ENCODE measurements around the gene LRRC14B. TPM values are rescaled to one million over a fixed set of nuclear protein-coding genes. Genes with fewer than 3 reads are reported as not detected.

LRRC14B gene
- total RNA-seq, 1 experiment from 2014 or later = not detected

DNA sequence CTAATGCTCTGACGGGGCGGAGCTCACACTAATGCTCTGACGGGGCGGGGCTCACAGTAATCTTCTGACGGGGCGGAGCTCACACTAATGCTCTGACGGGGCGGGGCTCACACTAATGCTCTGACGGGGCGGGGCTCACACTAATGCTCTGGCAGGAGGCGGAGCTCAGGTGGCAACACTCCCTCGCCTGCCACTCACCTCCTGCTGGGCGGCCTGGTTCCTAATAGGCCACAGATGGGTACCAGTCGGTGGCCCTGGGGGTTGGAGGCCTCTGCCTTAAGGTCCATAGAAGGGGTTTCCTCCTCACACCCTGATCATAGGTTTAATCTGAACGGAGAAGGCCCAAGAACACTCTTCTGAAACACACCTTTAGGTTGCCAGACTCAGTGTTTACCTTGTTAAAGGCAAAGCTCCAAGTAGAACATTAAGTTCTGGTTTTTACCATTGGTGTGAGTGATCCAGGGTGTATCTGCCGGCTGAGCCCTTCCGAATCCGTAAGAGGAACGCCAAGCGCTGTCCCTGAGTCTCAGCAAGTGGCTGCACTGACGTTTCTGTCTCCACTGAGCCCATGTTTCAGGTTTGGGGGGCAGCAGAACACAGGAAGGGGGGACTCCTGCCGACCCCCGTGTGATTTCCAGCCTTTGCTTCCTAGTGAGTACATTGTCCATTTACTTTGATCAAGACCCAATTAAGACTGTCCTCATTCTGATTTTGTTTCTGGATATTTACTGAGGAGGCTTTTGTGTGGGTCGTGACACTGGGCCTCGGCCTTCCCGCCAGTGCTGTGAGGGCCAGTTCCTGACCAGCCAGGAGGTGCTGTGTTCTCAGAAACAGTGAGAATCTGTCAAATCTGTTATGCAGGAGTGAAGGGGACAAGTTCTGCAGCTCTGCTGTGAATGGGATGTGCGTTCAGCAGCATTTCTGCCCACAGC is 24.6 kb upstream of the LRRC14B start:
- H3K36me3 ChIP-seq = no peaks in the 10 kb centered on the region
- no peak for DNase-seq
- no peak overlapping the region for H3K4me3 ChIP-seq
- peaks cover 10% of the 10 kb centered on the region for H3K4me1 ChIP-seq
- no peaks in the 10 kb centered on the region for H3K9me3 ChIP-seq (replicated peaks)
- H3K27ac ChIP-seq = no peak overlapping the region
- H3K27me3 ChIP-seq = no peaks in the 10 kb centered on the region

DNA sequence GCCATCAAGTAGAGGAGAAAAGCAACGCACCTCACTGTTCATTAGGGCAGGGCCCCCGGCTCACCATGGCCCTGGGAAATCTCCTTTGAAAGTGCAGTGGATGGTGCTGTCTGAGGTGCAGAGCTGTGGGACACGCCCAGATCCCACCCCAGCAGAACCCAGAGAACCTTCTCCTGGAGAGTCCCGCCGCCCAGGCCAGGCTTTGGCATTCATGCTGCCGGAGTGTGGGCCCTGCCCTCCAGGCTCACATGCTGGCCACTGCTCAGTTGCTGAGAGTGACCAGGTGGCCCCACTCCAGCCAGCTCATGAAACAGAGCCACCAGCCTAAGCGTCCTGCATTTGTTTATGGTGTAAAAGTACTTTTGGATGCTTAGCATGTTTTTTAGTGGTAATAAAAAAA is 23.8 kb upstream of the LRRC14B start:
- H3K4me3 ChIP-seq = no peak overlapping the region
- no peaks in the 10 kb centered on the region for H3K9me3 ChIP-seq (replicated peaks)
- H3K27me3 ChIP-seq = no peaks in the 10 kb centered on the region
- no peak overlapping the region for H3K27ac ChIP-seq
- H3K4me1 ChIP-seq = peaks cover 2% of the 10 kb centered on the region; the same call in 1 of the 2 replicates
- DNase-seq = no peak
- H3K36me3 ChIP-seq = no peaks in the 10 kb centered on the region

DNA sequence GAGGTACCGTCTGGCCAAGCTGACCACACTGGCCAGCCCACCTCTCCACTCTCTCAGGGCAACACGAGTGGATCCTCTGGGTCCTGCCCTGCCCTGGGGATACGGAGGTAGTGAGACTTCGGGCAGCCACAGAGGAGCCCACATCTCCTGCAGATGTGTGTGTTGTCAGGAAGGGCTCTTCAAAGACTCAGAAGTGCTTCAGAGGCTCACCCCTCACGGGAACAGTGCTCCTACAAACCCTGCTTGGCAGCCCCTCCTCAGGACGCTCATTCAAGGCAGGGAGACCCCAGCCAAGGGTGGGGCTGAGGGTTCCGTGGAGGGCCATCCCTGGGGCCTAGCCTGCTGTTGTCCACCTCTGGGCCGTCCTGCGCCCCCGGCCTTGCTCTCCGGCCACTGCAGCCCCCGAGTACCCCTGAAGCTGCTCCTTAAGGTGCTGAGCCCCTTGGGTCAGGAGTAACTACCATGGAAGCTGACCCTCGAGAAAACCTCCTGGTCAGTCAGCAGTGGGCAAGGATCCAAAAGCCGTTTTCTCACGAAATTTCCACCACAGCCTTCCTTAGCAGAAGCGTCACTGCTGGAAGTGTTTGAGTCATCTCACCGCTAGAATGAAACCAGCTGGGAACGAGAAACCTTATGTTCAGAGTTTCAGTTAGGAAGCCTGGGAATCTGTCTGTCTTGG is 23.2 kb upstream of the LRRC14B start:
- Histone ChIP-seq H3K4me3 (no peak overlapping the region), H3K27ac (no peak overlapping the region), H3K27me3 (no peaks in the 10 kb centered on the region), H3K9me3 (replicated peaks) (no peaks in the 10 kb centered on the region), H3K4me1 (0 out of 2 replicates have a peak, but pooled peaks cover 2% of the 10 kb centered on the region), H3K36me3 (no peaks in the 10 kb centered on the region)
- no peak for DNase-seq

DNA sequence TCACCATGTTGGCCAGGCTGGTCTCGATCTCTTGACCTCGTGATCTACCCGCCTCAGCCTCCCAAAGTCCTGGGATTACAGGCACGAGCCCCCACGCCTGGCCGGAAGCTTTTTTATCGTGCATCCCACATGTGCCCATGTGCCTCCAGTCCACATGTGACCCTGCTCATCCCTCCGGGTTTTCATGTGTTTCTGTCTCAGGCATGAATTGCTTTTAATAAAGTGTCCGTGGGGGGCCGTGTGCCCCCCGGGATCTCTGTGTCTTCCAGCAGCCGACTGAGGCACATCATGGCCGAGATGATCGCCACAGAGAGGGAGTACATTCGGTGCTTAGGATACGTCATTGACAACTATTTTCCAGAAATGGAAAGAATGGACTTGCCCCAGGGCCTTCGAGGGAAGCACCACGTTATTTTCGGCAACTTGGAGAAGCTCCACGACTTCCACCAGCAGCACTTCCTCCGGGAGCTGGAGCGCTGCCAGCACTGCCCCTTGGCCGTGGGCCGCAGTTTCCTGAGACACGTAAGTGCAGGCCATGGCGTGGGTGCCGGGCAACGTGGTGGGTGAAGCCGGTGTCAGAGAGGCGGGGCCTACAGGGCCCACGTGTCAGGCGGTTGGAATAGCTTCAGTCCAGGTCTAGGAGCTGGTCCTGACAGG is 22.1 kb upstream of the LRRC14B start:
- no peak overlapping the region for H3K4me3 ChIP-seq
- no peaks in the 10 kb centered on the region for H3K27me3 ChIP-seq
- H3K27ac ChIP-seq = no peak overlapping the region
- H3K36me3 ChIP-seq = no peaks in the 10 kb centered on the region
- H3K4me1 ChIP-seq = 0 out of 2 replicates have a peak, but pooled peaks cover 2% of the 10 kb centered on the region
- no peak for DNase-seq
- H3K9me3 ChIP-seq (replicated peaks) = no peaks in the 10 kb centered on the region

DNA sequence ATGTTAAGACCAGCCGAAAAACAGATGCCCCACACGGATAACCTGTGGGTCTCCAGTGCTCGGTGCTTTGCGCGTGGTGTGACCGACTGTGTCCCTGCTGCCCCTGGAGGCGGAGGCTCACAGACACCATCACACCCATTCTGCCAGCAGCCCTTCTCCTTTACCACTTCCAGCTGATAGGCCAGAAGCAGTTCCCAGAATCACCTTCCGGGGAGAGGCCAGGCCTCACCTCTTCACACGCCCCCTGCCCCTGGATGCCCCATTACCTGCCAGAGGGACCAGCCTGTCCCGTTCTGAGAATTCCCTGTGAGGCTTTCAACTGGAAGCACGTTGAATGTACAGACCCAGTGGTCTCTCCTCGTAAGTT is 21.6 kb upstream of the LRRC14B start:
- H3K9me3 ChIP-seq (replicated peaks) = no peaks in the 10 kb centered on the region
- no peak for DNase-seq
- H3K27ac ChIP-seq = no peak overlapping the region
- no peaks in the 10 kb centered on the region for H3K27me3 ChIP-seq
- H3K4me1 ChIP-seq = 0 out of 2 replicates have a peak, but pooled peaks cover 2% of the 10 kb centered on the region
- no peaks in the 10 kb centered on the region for H3K36me3 ChIP-seq
- no peak overlapping the region for H3K4me3 ChIP-seq

DNA sequence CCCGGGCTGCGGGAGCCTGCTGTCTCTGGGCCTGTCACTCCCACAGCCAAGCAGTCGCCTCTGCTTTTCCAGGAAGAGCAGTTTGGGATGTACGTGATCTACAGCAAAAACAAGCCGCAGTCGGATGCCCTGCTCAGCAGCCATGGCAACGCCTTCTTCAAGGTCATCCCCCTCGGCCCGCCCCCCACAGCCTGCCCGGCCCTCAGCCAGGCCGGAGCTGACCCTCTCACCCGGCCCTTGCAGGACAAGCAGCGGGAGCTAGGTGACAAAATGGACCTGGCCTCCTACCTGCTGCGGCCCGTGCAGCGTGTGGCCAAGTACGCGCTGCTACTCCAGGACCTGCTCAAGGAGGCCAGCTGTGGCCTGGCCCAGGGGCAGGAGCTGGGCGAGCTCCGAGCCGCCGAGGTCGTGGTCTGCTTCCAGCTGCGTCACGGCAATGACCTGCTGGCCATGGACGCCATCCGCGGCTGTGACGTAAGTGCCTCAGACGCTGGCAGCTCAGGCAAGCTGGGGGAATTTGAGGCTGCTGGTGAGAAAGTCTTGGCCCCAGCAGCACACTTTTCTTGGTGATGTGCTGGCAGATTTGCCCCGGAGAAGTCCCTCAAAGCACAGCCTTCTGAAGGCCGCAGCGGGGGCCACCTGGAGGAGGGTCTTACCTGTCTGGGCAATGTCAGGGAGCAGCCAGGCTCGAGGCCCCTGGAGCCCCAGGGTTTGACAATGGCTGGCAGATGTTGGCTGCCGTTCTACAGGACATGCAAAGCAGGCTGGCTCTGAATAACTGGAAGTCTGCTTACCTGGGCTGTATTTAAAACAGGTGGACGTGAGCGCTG is 20.1 kb upstream of the LRRC14B start:
- H3K4me1 ChIP-seq = 0 out of 2 replicates have a peak, but pooled peaks cover 2% of the 10 kb centered on the region
- no peaks in the 10 kb centered on the region for H3K9me3 ChIP-seq (replicated peaks)
- H3K36me3 ChIP-seq = no peaks in the 10 kb centered on the region
- no peaks in the 10 kb centered on the region for H3K27me3 ChIP-seq
- no peak overlapping the region for H3K27ac ChIP-seq
- DNase-seq = no peak
- H3K4me3 ChIP-seq = no peak overlapping the region

DNA sequence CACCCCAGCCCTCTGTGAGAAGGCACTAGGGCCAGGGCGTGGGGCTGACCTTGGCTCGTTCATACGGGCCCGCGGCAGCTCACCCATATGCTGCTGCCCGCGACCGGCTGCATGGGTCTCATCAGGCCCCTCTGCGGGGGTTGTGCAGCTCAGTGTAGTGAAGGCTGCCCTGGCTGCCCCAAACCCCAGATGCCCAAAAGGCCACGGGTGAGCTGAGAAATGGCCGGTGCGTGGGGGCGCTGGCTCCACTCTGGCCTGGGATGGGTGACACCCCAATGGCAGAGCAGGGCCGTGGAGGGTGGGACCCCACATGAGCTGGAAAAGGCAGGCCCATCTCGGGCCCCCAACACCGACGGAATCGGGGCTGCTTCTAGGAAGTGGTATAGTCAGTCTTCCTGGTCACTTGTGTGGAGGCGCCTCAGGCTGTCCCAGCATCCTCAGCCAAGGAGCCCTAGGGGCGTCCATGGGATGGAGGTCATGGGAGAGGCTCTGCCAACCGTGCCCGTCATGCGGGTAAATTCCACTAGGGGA is 19.4 kb upstream of the LRRC14B start:
- Histone ChIP-seq H3K9me3 (replicated peaks) (no peaks in the 10 kb centered on the region), H3K27ac (no peak overlapping the region), H3K36me3 (no peaks in the 10 kb centered on the region), H3K27me3 (no peaks in the 10 kb centered on the region), H3K4me3 (no peak overlapping the region), H3K4me1 (0 out of 2 replicates have a peak, but pooled peaks cover 2% of the 10 kb centered on the region)
- DNase-seq = no peak

DNA sequence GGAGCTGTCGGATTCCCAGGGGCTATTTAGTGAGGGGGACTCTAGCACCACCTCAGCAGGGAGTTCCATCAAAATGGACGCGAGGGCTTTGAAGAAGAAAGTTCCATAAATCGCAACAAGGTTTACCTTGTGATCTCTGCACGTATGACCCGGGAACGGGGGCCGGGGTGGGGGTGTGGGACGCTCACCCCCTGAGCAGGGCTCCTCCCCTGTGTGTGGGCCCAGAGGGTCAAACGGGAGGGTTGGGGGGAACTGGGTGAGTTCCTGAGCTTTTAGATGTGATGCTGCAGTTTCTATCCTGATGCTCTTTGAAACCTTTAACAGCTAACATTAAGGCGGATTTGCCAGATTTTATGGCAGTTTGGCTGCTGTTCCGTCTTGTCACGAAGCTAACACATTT is 18.9 kb upstream of the LRRC14B start:
- DNase-seq = no peak
- Histone ChIP-seq H3K27ac (no peak overlapping the region), H3K4me1 (0 out of 2 replicates have a peak, but pooled peaks cover 2% of the 10 kb centered on the region), H3K27me3 (no peaks in the 10 kb centered on the region), H3K36me3 (no peaks in the 10 kb centered on the region), H3K4me3 (no peak overlapping the region), H3K9me3 (replicated peaks) (no peaks in the 10 kb centered on the region)

DNA sequence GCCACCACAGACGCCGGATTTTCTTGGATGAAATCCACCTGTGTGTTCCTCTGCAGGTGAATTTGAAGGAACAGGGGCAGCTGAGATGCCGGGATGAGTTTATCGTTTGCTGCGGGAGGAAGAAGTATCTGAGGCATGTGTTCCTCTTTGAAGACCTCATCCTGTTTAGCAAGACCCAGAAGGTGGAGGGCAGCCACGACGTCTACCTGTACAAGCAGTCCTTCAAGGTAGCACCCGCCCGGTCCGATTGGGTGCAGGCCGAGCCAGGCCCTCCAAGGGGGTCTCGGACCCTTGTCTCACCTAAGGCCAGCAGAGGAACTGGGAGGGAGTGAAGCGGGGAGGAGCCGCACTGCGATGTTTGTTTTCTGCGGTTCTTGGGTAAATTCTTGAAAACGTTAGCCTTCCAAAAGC is 18.4 kb upstream of the LRRC14B start:
- H3K4me3 ChIP-seq = no peak overlapping the region
- H3K36me3 ChIP-seq = no peaks in the 10 kb centered on the region
- H3K9me3 ChIP-seq (replicated peaks) = no peaks in the 10 kb centered on the region
- H3K27ac ChIP-seq = no peak overlapping the region
- no peak for DNase-seq
- H3K27me3 ChIP-seq = no peaks in the 10 kb centered on the region
- H3K4me1 ChIP-seq = 0 out of 2 replicates have a peak, but pooled peaks cover 2% of the 10 kb centered on the region

DNA sequence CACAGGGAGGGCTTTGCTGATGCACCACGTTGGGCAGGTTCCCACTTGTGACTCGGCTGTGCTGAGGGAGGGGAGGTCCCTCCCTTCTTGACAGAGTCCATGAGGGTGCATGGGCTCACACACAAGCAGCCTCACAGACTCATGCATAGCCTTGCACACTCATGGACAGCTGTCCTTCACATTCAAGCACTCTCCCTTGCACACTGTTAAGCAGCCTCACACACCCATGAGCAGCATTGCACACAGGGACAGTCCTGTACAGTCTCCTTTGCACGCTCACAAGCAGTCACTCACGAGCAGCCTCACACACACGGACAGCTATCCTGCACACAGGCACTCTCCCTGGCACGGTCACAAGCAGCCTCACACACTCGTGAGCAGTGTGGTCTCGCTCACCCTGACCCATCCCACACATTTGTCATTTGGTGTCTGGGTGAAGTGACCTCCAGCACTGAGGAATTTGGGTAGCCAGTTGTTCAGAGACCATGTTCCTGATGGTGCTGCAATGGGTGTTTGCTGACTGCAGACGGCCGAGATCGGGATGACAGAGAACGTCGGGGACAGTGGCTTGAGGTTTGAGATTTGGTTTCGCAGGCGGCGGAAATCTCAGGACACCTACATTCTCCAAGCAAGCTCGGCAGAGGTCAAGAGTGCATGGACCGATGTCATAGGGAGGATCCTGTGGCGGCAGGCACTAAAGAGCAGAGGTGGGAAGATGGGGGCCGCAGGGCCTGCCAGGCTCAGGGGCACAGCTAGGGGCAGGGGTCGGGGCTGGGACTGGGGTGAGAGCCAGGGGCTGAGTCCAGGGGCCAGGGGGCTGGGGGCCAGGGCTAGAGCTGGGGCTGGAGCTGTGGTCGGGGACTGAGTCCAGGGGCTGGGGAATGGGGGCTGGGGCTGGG is 17.7 kb upstream of the LRRC14B start:
- H3K4me3 ChIP-seq = no peak overlapping the region
- no peaks in the 10 kb centered on the region for H3K27me3 ChIP-seq
- no peaks in the 10 kb centered on the region for H3K36me3 ChIP-seq
- H3K27ac ChIP-seq = no peak overlapping the region
- H3K4me1 ChIP-seq = no peaks in the 10 kb centered on the region
- H3K9me3 ChIP-seq (replicated peaks) = no peaks in the 10 kb centered on the region
- DNase-seq = no peak

DNA sequence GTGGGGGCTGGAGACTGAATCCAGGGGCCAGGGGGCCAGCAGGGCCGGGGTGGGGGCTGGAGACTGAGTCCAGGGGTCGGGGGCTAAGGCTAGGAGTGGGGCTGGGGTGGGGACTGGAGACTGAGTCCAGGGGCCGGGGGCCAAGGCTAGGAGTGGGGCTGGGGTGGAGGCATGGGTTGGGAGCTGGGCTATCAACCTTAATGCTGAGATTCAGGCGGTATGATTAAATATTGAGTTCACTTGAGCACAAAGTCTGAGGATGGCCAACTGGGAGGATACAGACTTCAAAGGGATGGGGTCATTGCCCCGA is 17.0 kb upstream of the LRRC14B start:
- DNase-seq = no peak
- H3K4me1 ChIP-seq = no peaks in the 10 kb centered on the region
- H3K9me3 ChIP-seq (replicated peaks) = no peaks in the 10 kb centered on the region
- H3K27me3 ChIP-seq = no peaks in the 10 kb centered on the region
- H3K27ac ChIP-seq = no peak overlapping the region
- H3K4me3 ChIP-seq = no peak overlapping the region
- H3K36me3 ChIP-seq = no peaks in the 10 kb centered on the region

DNA sequence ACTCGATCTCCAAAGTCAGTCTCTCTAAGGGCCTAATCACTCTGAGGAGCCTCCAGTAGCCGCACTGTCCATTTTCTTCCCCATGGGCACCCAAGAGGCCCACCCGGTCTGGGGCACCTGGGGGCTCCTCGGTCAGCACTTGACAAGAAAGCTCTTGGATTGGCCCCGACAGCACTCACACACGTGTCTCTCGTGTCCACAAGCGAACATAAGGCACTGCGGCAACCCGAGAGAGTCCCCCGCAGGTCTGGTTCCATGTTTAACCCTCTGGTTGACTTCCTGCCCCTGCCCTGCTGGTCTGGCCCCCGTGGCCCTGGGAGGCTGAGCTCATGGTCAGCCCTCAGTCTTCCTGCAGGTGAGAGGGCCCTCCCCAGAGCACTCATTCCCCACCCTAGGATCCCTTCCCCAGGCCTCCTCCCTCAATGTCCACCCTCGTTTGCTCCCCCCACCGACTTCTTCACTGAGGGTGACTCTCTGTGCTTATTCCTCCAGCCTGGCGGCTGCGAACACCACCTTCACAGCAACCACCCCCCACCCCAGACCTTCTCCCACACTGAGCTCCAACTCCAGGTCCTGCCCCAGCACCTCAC is 16.3 kb upstream of the LRRC14B start:
- DNase-seq = no peak
- Histone ChIP-seq H3K27ac (no peak overlapping the region), H3K27me3 (no peaks in the 10 kb centered on the region)

DNA sequence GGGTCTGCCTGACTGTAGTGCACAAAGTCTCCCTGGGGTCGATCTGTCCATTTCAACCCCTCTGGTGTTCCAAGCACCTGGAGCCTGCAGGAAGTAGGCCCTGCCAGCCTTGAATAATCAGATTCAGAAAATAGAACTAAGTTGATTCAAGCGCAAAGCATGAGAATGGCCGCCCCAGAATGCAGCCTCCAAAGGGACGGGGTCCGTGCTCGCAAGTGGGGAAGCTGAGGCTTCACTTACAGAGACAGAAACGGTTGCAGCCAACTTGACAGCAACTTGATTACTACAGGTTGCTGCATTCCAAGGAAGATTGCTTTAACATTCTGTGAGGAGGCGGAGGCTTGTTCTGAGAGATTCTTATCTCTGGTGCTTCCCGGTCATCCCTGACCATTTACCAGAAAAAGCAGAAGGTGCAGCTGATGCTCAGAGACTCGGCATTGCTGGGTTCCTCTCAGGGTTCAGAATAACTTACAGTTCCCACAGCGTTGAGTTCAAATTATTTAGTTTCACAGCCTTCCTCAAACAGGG is 14.9 kb upstream of the LRRC14B start:
- DNase-seq = no peak
- Histone ChIP-seq H3K9me3 (replicated peaks) (no peaks in the 10 kb centered on the region), H3K27ac (no peak overlapping the region), H3K27me3 (no peaks in the 10 kb centered on the region), H3K36me3 (no peaks in the 10 kb centered on the region), H3K4me3 (no peak overlapping the region), H3K4me1 (peaks cover 7% of the 10 kb centered on the region)

More for the DNA sequence above, 16.3 kb upstream of the LRRC14B start:
- no peak overlapping the region for H3K4me3 ChIP-seq
- H3K4me1 ChIP-seq = peaks cover 1% of the 10 kb centered on the region
- no peaks in the 10 kb centered on the region for H3K36me3 ChIP-seq
- no peaks in the 10 kb centered on the region for H3K9me3 ChIP-seq (replicated peaks)

All from SJCRH30 (cell line).